Astrocyte (in vitro differentiated cells and primary cell): ENCODE results near the gene ZNF83. TPM values are rescaled to one million over a fixed set of nuclear protein-coding genes. Genes with fewer than 3 reads are reported as not detected.

Experiments
- DNase-seq: peaks from one replicate; pipeline ENCODE4 v3.0.0-alpha.2; 2010; ENCODE audit warnings: low read depth
- FAIRE-seq: peaks from 2 replicates; lab custom pipeline; 2011; peaks lifted over from hg19 to GRCh38; lab: Jason Lieb, UNC
- H2AFZ ChIP-seq: 2 replicates; pipeline ENCODE4 v1.6.0; 2012; ENCODE audit warnings: low read depth, low read length, inconsistent platforms
- H3K27ac ChIP-seq: 2 replicates; pipeline ENCODE4 v1.5.1; 2011; ENCODE audit warnings: low read depth, low read length, inconsistent platforms
- H3K27me3 ChIP-seq: 2 replicates; pipeline ENCODE4 v1.6.0; 2011; ENCODE audit warnings: low read length, inconsistent platforms; ENCODE audit not compliant: insufficient read depth
- H3K36me3 ChIP-seq: 2 replicates; pipeline ENCODE4 v1.5.1; 2011; ENCODE audit warnings: low read length, inconsistent platforms; ENCODE audit not compliant: insufficient read depth
- H3K4me1 ChIP-seq: 2 replicates; pipeline ENCODE4 v1.5.1; 2011; ENCODE audit warnings: low read length, inconsistent platforms; ENCODE audit not compliant: insufficient read depth
- H3K4me2 ChIP-seq: 2 replicates; pipeline ENCODE4 v1.6.0; 2012; ENCODE audit warnings: low read length, inconsistent platforms
- H3K4me3 ChIP-seq: 2 replicates; pipeline ENCODE4 v1.5.1; 2011; ENCODE audit warnings: low read depth, mild to moderate bottlenecking, low read length, inconsistent platforms; ENCODE audit not compliant: insufficient read depth
- H3K79me2 ChIP-seq: 2 replicates; pipeline ENCODE4 v1.6.0; 2012; ENCODE audit warnings: mild to moderate bottlenecking, low read length, inconsistent platforms; ENCODE audit not compliant: insufficient read depth
- H3K9ac ChIP-seq: 2 replicates; pipeline ENCODE4 v1.6.0; 2012; ENCODE audit warnings: mild to moderate bottlenecking, low read length, inconsistent platforms
- H3K9me3 ChIP-seq: 2 replicates; pipeline ENCODE4 v1.5.1; 2012; ENCODE audit warnings: low read depth, mild to moderate bottlenecking, low read length, inconsistent platforms; ENCODE audit not compliant: insufficient read depth
- H4K20me1 ChIP-seq: 2 replicates; pipeline ENCODE4 v1.6.0; 2012; ENCODE audit warnings: low read length, inconsistent platforms; ENCODE audit not compliant: insufficient read depth
- H3K27ac Mint-ChIP-seq: one replicate; pipeline ENCODE4 v1.8.0; 2021; ENCODE audit warnings: mild to moderate bottlenecking, mixed read lengths; ENCODE audit not compliant: unreplicated experiment
- H3K27me3 Mint-ChIP-seq: one replicate; pipeline ENCODE4 v1.8.0; 2021; ENCODE audit warnings: low read depth, mixed read lengths; ENCODE audit not compliant: unreplicated experiment
- H3K36me3 Mint-ChIP-seq: one replicate; pipeline ENCODE4 v1.8.0; 2021; ENCODE audit warnings: low read depth, mixed read lengths; ENCODE audit not compliant: unreplicated experiment
- H3K4me1 Mint-ChIP-seq: one replicate; pipeline ENCODE4 v1.8.0; 2021; ENCODE audit warnings: low read depth, mixed read lengths; ENCODE audit not compliant: unreplicated experiment
- H3K4me3 Mint-ChIP-seq: one replicate; pipeline ENCODE4 v1.8.0; 2021; ENCODE audit warnings: mild to moderate bottlenecking, moderate library complexity, mixed read lengths; ENCODE audit not compliant: unreplicated experiment
- H3K9me3 Mint-ChIP-seq: one replicate; pipeline ENCODE4 v1.8.0; 2021; ENCODE audit warnings: mild to moderate bottlenecking, mixed read lengths; ENCODE audit not compliant: unreplicated experiment
- EZH2 ChIP-seq: IDR thresholded peaks from 2 replicates; pipeline ENCODE4 v1.6.1; 2012; ENCODE audit warnings: mild to moderate bottlenecking, low read length, inconsistent platforms; ENCODE audit not compliant: insufficient read depth
- total RNA-seq: library from RNA; stranded (reverse); gene quantifications from 2 replicates; pipeline ENCODE4 v1.2.1, GENCODE V29; 2021
- TF ChIP-seq, protein P1 (sequence below): IDR thresholded peaks from 2 replicates; pipeline ENCODE4 v1.5.1; 2011; ENCODE audit warnings: low read depth, mild to moderate bottlenecking, inconsistent platforms, low read length, moderate library complexity; ENCODE audit not compliant: insufficient read depth

ZNF83 gene
- total RNA-seq, 1 donor from 2014 or later = 35.4 TPM

DNA sequence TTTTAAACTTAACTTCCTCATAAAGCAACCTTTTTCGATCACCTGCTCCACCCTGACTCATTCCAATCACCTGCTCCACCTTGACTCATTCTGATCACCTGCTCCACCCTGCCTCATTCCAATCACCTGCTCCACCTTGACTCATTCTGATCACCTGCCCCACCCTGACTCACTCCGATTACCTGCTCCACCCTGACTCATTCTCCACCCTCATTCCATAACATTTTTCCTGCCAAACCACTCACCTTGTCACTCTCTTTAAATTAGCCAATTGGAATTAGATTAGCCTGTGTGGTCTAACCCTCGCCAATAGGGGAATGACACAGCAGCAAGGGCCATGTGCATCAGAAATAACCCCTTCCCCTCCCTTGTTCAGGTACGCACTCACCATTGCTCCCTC lies 31.9 kb upstream of the ZNF83 start:
- no peak overlapping the region for H3K4me3 Mint-ChIP-seq
- Histone ChIP-seq H3K27me3 (no peaks in the 10 kb centered on the region), H3K79me2 (peaks cover 42% of the 10 kb centered on the region), H3K4me1 (no peaks in the 10 kb centered on the region), H4K20me1 (peaks cover 14% of the 10 kb centered on the region), H3K27ac (no peak overlapping the region), H3K36me3 (no peaks in the 10 kb centered on the region), H3K4me3 (no peak overlapping the region), H3K9me3 (no peaks in the 10 kb centered on the region), H2AFZ (no peak overlapping the region), H3K9ac (no peak overlapping the region), H3K4me2 (no peak overlapping the region)
- peaks cover 12% of the 10 kb centered on the region for H3K36me3 Mint-ChIP-seq
- TF ChIP-seq EZH2 = no peak
- TF ChIP-seq, protein P1, sequence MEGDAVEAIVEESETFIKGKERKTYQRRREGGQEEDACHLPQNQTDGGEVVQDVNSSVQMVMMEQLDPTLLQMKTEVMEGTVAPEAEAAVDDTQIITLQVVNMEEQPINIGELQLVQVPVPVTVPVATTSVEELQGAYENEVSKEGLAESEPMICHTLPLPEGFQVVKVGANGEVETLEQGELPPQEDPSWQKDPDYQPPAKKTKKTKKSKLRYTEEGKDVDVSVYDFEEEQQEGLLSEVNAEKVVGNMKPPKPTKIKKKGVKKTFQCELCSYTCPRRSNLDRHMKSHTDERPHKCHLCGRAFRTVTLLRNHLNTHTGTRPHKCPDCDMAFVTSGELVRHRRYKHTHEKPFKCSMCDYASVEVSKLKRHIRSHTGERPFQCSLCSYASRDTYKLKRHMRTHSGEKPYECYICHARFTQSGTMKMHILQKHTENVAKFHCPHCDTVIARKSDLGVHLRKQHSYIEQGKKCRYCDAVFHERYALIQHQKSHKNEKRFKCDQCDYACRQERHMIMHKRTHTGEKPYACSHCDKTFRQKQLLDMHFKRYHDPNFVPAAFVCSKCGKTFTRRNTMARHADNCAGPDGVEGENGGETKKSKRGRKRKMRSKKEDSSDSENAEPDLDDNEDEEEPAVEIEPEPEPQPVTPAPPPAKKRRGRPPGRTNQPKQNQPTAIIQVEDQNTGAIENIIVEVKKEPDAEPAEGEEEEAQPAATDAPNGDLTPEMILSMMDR = no peak
- FAIRE-seq (no peak), DNase-seq (no peak)
- no peak overlapping the region for H3K27ac Mint-ChIP-seq
- peaks cover 16% of the 10 kb centered on the region for H3K4me1 Mint-ChIP-seq
- no peaks in the 10 kb centered on the region for H3K27me3 Mint-ChIP-seq
- peaks cover 2% of the 10 kb centered on the region for H3K9me3 Mint-ChIP-seq

DNA sequence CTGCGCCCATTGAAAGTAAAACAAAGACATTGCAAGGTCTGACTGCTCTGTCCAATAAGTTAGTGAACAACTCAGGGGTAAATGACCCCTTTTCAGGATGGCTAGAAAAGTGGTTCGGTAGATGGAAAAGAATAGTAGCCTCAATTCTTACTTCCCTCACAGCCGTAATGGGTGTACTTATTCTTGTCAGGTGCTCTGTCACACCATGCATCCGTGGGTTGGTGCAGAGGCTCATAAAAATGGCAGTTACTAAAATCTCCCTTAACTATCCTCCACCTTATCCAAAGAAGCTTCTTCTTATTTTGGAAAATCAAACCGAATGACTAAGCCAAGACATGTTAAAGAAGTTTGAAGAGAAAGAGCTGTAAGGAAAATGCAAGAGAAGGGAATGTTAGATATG lies 31.4 kb upstream of the ZNF83 start:
- no peak overlapping the region for H3K4me3 Mint-ChIP-seq
- Histone ChIP-seq H3K27ac (no peak overlapping the region), H2AFZ (no peak overlapping the region), H3K9me3 (no peaks in the 10 kb centered on the region), H4K20me1 (peaks cover 16% of the 10 kb centered on the region), H3K4me2 (no peak overlapping the region), H3K36me3 (no peaks in the 10 kb centered on the region), H3K4me1 (no peaks in the 10 kb centered on the region), H3K9ac (no peak overlapping the region), H3K4me3 (no peak overlapping the region), H3K27me3 (no peaks in the 10 kb centered on the region), H3K79me2 (peaks cover 38% of the 10 kb centered on the region)
- no peak overlapping the region for H3K27ac Mint-ChIP-seq
- peaks cover 2% of the 10 kb centered on the region for H3K9me3 Mint-ChIP-seq
- TF ChIP-seq, protein P1 = no peak
- TF ChIP-seq EZH2 = no peak
- H3K4me1 Mint-ChIP-seq = peaks cover 21% of the 10 kb centered on the region
- no peaks in the 10 kb centered on the region for H3K27me3 Mint-ChIP-seq
- peaks cover 12% of the 10 kb centered on the region for H3K36me3 Mint-ChIP-seq
- FAIRE-seq (no peak), DNase-seq (no peak)

DNA sequence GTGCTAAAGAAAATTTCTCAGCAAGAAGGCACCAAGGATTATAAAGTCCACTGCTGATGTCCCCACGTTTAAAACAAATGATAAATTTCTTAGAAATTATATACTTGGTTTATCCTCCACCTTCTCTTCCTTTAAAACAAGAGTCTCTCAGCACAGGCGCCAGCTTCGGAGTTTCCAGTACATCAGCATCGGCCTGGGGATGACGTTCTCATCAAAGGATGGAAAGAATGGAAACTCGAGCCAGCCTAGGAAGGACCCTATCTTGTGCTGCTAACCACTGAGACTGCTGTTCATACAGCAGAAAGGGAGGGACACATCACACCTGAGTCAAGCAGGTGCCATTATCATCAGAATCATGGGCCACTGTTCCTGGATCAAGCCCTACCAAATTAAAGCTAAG lies 29.8 kb upstream of the ZNF83 start:
- Histone ChIP-seq H3K79me2 (peaks cover 22% of the 10 kb centered on the region), H3K27ac (no peak overlapping the region)

More for the DNA sequence above, 29.8 kb upstream of the ZNF83 start:
- Mint-ChIP-seq H3K4me3 (no peak overlapping the region), H3K4me1 (peaks cover 21% of the 10 kb centered on the region), H3K36me3 (peaks cover 11% of the 10 kb centered on the region), H3K27ac (no peak overlapping the region), H3K9me3 (no peaks in the 10 kb centered on the region), H3K27me3 (no peaks in the 10 kb centered on the region)
- no peak overlapping the region for H2AFZ ChIP-seq
- peaks cover 3% of the 10 kb centered on the region for H3K36me3 ChIP-seq
- no peaks in the 10 kb centered on the region for H3K4me1 ChIP-seq
- FAIRE-seq = no peak
- H4K20me1 ChIP-seq = peaks cover 9% of the 10 kb centered on the region
- H3K4me3 ChIP-seq = no peak overlapping the region
- no peak for DNase-seq
- H3K4me2 ChIP-seq = no peak overlapping the region
- no peak overlapping the region for H3K9ac ChIP-seq
- H3K9me3 ChIP-seq = no peaks in the 10 kb centered on the region
- H3K27me3 ChIP-seq = no peaks in the 10 kb centered on the region
- TF ChIP-seq EZH2 = no peak
- TF ChIP-seq, protein P1 = no peak
